GM12878 (cell line): ENCODE results near the gene ARSA. TPM values are rescaled to one million over a fixed set of nuclear protein-coding genes. Genes with fewer than 3 reads are reported as not detected.

ENCODE experiments used
- BACH1 ChIP-seq: fragments of 450-650 bp; IDR thresholded peaks from 2 replicates; pipeline ENCODE4 v1.6.1; 2017; ENCODE audit warnings: mild to moderate bottlenecking, borderline replicate concordance
- GATAD2B ChIP-seq: fragments of 450-650 bp; conservative IDR thresholded peaks from 2 replicates; pipeline ENCODE4 v1.6.1; 2017; ENCODE audit warnings: low read depth, mild to moderate bottlenecking, moderate library complexity
- IKZF1 ChIP-seq: fragments of 450-650 bp; conservative IDR thresholded peaks from 2 replicates; pipeline ENCODE4 v1.6.1; 2017; ENCODE audit warnings: antibody characterized with exemption, mild to moderate bottlenecking
- MTA3 ChIP-seq: IDR thresholded peaks from 2 replicates; pipeline ENCODE4 v1.6.1; 2012; ENCODE audit warnings: low read length, inconsistent platforms, borderline replicate concordance
- MYB ChIP-seq: fragments of 150-350 bp; IDR thresholded peaks from 2 replicates; pipeline ENCODE4 v1.6.1; 2014; ENCODE audit warnings: mild to moderate bottlenecking, low read depth, low read length, borderline replicate concordance
- NFYB ChIP-seq: IDR thresholded peaks from 2 replicates; pipeline ENCODE4 v1.6.1; 2011; ENCODE audit warnings: low read depth, mild to moderate bottlenecking, low read length, improper control_type of control experiment, moderate library complexity; ENCODE audit not compliant: insufficient read depth
- NR2F1 ChIP-seq: fragments of 450-650 bp; conservative IDR thresholded peaks from 2 replicates; pipeline ENCODE4 v1.6.1; 2017; ENCODE audit warnings: mild to moderate bottlenecking
- SPI1 ChIP-seq: IDR thresholded peaks from 2 replicates; pipeline ENCODE4 v1.6.1; 2011; ENCODE audit warnings: low read depth, mild to moderate bottlenecking, low read length, moderate library complexity, borderline replicate concordance; ENCODE audit not compliant: insufficient read depth
- STAT3 ChIP-seq: IDR thresholded peaks from 2 replicates; pipeline ENCODE4 v1.6.1; 2011; ENCODE audit warnings: low read depth, low read length, improper control_type of control experiment
- YBX1 ChIP-seq: fragments of 450-650 bp; IDR thresholded peaks from 2 replicates; pipeline ENCODE4 v1.6.1; 2016; ENCODE audit warnings: antibody characterized with exemption
- polyA plus RNA-seq, 11 experiments: library from polyadenylated mRNA; depleted of rRNA in 4 of 11; unstranded in 6 of 11; stranded (reverse) in 5 of 11; fragments of >200 nt; fragmentation: Nextera tagmentation in 4 of 11; fragmentation: Illumina TruSeq in 1 of 11; extraction: Ambion mirVana in 4 of 11; extraction: Trizol in 1 of 11; gene quantifications; 1 replicate in 1 of 11; 2 replicates in 10 of 11; pipeline versions ENCODE4 v1.2.1 to v1.2.3, GENCODE V29; 2011 to 2016; ENCODE audit warnings: inconsistent platforms in 2 of 11, missing spikeins in 2 of 11, low read depth in 1 of 11
- total RNA-seq, 4 experiments: library from RNA; depleted of rRNA in 3 of 4; stranded (reverse); fragments of >200 nt in 3 of 4; fragmentation: Illumina TruSeq in 1 of 4; extraction: Trizol in 1 of 4; gene quantifications; 2 replicates each; pipeline versions ENCODE4 v1.2.1 to v1.2.3, GENCODE V29; 2013 to 2021
- TF ChIP-seq, protein P1 (sequence below): fragments of 450-650 bp; IDR thresholded peaks from 2 replicates; pipeline ENCODE4 v1.6.1; 2017; ENCODE audit warnings: mild to moderate bottlenecking
- TF ChIP-seq, protein P2 (sequence below): fragments of 450-650 bp; IDR thresholded peaks from 2 replicates; pipeline ENCODE4 v1.6.1; 2014; ENCODE audit warnings: mild to moderate bottlenecking
- TF ChIP-seq, protein P3 (sequence below): IDR thresholded peaks from 2 replicates; pipeline ENCODE4 v1.6.1; 2012; ENCODE audit warnings: mild to moderate bottlenecking, low read depth, low read length

Gene ARSA
- total and polyA plus RNA-seq, 10 of the 15 experiments (the other 5 are each of a cell fraction or from before 2014, with no cell fraction given) = 0.39 to 26.3 (median 9.8) TPM

DNA sequence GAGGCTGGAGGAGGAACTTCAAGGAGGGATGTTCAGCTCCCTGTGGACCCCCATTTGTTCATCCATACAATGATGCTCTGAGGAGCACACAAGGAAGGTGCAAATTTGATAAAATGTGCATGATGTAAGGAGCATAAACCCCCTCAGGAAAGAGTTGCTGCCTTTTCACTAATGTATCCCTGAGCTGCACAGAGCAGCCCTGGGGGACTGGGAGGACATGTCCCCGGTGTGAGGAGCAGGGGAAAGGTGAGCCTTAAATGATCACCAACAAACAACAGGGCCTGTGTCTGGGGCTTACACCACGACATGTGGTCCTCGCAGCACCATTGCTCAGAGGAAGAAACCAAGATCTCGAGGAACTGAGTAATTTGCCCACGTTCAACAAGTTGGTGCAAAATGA, 30.9 kb downstream of the ARSA start (continued):
- TF ChIP-seq MYB (no peak), GATAD2B (no peak), IKZF1 (no peak), YBX1 (no peak), SPI1 (no peak), BACH1 (no peak), NR2F1 (no peak), MTA3 (no peak), STAT3 (no peak), NFYB (no peak)
- TF ChIP-seq, protein P1, sequence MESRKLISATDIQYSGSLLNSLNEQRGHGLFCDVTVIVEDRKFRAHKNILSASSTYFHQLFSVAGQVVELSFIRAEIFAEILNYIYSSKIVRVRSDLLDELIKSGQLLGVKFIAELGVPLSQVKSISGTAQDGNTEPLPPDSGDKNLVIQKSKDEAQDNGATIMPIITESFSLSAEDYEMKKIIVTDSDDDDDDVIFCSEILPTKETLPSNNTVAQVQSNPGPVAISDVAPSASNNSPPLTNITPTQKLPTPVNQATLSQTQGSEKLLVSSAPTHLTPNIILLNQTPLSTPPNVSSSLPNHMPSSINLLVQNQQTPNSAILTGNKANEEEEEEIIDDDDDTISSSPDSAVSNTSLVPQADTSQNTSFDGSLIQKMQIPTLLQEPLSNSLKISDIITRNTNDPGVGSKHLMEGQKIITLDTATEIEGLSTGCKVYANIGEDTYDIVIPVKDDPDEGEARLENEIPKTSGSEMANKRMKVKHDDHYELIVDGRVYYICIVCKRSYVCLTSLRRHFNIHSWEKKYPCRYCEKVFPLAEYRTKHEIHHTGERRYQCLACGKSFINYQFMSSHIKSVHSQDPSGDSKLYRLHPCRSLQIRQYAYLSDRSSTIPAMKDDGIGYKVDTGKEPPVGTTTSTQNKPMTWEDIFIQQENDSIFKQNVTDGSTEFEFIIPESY = no peak
- TF ChIP-seq, protein P2, sequence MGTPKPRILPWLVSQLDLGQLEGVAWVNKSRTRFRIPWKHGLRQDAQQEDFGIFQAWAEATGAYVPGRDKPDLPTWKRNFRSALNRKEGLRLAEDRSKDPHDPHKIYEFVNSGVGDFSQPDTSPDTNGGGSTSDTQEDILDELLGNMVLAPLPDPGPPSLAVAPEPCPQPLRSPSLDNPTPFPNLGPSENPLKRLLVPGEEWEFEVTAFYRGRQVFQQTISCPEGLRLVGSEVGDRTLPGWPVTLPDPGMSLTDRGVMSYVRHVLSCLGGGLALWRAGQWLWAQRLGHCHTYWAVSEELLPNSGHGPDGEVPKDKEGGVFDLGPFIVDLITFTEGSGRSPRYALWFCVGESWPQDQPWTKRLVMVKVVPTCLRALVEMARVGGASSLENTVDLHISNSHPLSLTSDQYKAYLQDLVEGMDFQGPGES = no peak
- TF ChIP-seq, protein P3, sequence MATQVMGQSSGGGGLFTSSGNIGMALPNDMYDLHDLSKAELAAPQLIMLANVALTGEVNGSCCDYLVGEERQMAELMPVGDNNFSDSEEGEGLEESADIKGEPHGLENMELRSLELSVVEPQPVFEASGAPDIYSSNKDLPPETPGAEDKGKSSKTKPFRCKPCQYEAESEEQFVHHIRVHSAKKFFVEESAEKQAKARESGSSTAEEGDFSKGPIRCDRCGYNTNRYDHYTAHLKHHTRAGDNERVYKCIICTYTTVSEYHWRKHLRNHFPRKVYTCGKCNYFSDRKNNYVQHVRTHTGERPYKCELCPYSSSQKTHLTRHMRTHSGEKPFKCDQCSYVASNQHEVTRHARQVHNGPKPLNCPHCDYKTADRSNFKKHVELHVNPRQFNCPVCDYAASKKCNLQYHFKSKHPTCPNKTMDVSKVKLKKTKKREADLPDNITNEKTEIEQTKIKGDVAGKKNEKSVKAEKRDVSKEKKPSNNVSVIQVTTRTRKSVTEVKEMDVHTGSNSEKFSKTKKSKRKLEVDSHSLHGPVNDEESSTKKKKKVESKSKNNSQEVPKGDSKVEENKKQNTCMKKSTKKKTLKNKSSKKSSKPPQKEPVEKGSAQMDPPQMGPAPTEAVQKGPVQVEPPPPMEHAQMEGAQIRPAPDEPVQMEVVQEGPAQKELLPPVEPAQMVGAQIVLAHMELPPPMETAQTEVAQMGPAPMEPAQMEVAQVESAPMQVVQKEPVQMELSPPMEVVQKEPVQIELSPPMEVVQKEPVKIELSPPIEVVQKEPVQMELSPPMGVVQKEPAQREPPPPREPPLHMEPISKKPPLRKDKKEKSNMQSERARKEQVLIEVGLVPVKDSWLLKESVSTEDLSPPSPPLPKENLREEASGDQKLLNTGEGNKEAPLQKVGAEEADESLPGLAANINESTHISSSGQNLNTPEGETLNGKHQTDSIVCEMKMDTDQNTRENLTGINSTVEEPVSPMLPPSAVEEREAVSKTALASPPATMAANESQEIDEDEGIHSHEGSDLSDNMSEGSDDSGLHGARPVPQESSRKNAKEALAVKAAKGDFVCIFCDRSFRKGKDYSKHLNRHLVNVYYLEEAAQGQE = no peak
